ENCODE data around the gene SLC29A3.

The SLC29A3 gene

DNA sequence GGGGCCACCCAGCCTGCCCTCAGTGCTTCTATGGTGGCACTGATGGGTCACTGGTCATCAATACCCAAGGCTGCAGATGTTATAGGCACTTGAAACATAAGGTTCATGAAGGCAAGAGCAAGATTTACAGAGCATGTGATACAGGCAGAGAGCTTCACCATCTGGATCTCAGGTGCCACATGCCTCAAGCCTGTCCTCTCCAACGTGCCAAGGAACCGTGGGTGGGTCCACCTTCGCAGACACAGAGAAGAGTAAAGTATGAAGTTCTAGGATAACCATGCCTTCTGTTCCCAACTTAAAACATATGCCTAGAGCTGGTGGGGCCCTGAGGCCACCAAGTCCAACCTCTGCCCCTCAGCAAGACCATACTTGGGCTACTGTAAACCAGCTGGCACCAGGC lies 51.0 kb downstream of the SLC29A3 start:
- H3K36me3 ChIP-seq (ENCODE audit: insufficient read depth, low read length) = no peaks in the 10 kb centered on the region
- no peaks in the 10 kb centered on the region for H3K79me2 ChIP-seq (ENCODE audit: control insufficient read depth, insufficient read depth, low read length, unreplicated experiment)
- no peak overlapping the region for H3K4me3 ChIP-seq (ENCODE audit: low read depth, low read length)
- H3K27ac ChIP-seq (ENCODE audit: low read depth, low read length) = no peak overlapping the region
- H2AFZ ChIP-seq (ENCODE audit: low read length, unreplicated experiment) = no peak overlapping the region
- peaks cover 24% of the 10 kb centered on the region for H3K27me3 ChIP-seq (ENCODE audit: insufficient read depth, low read length)
- H3K4me1 ChIP-seq (ENCODE audit: control insufficient read depth, insufficient read depth, low read length, unreplicated experiment) = no peaks in the 10 kb centered on the region

DNA sequence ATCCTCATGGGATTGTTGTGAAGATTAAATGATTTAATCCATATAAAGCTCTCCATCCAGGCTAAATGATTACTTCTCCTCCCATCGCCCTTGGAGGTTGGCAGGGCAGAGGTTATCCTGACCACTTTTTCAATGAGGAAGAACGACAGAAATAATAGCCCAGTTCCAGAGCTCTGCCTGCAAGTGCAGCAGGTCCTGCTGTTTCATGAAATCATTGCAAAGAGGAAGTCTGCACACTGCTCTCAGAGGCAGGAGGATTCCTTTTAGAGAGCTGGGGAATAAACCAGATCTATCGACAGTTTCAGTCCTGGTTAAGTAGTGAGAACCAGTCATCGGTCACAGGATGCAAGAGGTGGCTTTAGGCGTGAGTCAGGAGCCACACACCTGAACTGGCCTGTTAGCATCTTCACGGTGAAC lies 52.7 kb downstream of the SLC29A3 start:
- Histone ChIP-seq H3K36me3 (ENCODE audit: insufficient read depth, low read length) (no peaks in the 10 kb centered on the region), H3K4me3 (ENCODE audit: low read depth, low read length) (no peak overlapping the region), H3K27ac (ENCODE audit: low read depth, low read length) (no peak overlapping the region), H3K4me1 (ENCODE audit: control insufficient read depth, insufficient read depth, low read length, unreplicated experiment) (no peaks in the 10 kb centered on the region), H3K27me3 (ENCODE audit: insufficient read depth, low read length) (peaks cover 24% of the 10 kb centered on the region), H3K79me2 (ENCODE audit: control insufficient read depth, insufficient read depth, low read length, unreplicated experiment) (no peaks in the 10 kb centered on the region), H2AFZ (ENCODE audit: low read length, unreplicated experiment) (no peak overlapping the region)

DNA sequence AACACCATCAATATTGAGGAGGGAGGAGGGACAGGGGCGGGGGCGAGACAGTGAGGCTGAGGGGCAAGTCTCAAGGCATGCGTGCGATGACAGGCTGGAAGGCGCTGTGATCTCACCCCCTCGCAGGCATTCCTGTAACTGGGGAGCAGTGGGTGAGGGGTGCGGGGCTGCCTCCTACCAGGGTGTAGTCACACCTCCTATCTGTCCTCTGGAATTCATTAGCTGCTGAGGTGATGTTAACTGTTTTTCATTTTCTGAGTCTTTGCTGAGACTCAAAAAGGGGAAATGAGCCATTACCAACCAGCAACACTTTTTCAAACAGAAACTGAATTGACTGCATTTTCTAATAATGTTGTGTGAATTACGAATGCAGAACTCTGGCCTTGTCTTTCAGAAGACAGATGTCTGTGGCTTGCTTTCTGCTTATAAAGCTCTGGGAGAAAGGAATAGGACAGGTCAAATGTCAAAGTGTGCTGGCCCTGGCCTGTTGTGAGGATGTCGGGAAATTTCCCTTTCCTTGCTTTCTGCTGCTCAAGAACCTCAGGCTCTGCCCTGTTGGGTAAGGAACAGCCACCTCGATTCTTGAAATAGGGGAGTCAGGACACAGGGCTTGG lies 53.9 kb downstream of the SLC29A3 start:
- H3K4me3 ChIP-seq (ENCODE audit: low read depth, low read length) = no peak overlapping the region
- H3K36me3 ChIP-seq (ENCODE audit: insufficient read depth, low read length) = no peaks in the 10 kb centered on the region
- H2AFZ ChIP-seq (ENCODE audit: low read length, unreplicated experiment) = no peak overlapping the region
- peaks cover 24% of the 10 kb centered on the region for H3K27me3 ChIP-seq (ENCODE audit: insufficient read depth, low read length)
- no peak overlapping the region for H3K27ac ChIP-seq (ENCODE audit: low read depth, low read length)
- H3K79me2 ChIP-seq (ENCODE audit: control insufficient read depth, insufficient read depth, low read length, unreplicated experiment) = no peaks in the 10 kb centered on the region
- no peaks in the 10 kb centered on the region for H3K4me1 ChIP-seq (ENCODE audit: control insufficient read depth, insufficient read depth, low read length, unreplicated experiment)

DNA sequence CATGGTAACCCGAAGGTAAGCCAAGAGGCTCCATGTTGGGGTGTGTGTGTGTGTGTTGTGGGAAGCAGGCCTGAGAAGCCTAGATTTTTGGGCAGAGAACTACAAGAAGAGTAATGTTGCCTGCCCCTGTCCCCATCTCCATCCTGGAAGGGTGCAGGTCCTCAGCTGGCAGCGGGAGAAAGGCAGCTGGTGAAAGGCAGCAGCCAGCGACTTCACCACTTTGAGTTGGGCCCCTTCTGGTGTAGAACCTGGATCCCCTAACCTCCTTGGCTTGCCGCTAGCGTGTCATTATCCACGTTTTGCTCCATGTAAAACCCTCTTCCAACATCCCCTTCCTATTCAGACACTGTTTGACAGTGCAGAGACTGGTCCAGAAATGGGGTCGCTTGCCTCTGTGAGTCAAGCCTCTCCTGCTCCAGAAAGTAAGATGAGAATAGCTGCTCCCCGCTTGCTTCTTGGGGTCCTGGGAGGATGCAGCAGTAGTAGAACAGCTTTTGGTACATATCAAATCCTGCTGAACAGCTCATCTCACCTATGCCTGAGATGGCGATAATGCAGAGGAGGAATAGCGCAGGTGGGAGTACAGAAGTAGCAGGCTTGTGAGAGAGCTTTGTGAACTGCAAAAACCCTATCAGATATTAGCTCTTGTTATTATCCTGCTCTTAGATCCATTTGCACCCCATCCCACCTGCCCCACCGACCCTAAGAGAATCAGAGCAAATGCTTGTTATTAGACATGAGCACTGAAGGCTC lies 55.6 kb downstream of the SLC29A3 start:
- Histone ChIP-seq H3K27ac (ENCODE audit: low read depth, low read length) (no peak overlapping the region), H3K4me1 (ENCODE audit: control insufficient read depth, insufficient read depth, low read length, unreplicated experiment) (no peaks in the 10 kb centered on the region), H3K79me2 (ENCODE audit: control insufficient read depth, insufficient read depth, low read length, unreplicated experiment) (no peaks in the 10 kb centered on the region), H3K27me3 (ENCODE audit: insufficient read depth, low read length) (peaks cover 26% of the 10 kb centered on the region), H3K36me3 (ENCODE audit: insufficient read depth, low read length) (no peaks in the 10 kb centered on the region), H3K4me3 (ENCODE audit: low read depth, low read length) (no peak overlapping the region), H2AFZ (ENCODE audit: low read length, unreplicated experiment) (no peak overlapping the region)

DNA sequence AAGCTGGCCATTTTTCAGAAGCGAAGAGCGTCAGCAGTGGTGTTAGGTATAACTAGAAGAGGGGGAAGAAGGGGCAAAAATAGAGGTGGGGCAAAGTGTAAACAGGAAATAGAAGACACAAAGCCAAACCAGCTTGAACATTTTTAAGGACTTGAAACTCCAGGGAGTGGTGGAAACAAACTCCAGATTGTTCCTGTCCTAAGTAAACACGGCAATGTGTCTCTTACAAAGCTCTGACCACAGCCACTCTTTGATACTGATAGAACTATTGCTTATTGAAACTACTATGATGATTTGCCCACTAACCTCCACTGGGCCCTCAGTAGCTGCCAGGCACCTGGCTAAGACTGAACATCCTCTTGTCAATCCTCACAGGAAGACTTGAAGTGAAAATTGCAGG lies 56.9 kb downstream of the SLC29A3 start:
- H3K27me3 ChIP-seq (ENCODE audit: insufficient read depth, low read length) = peaks cover 26% of the 10 kb centered on the region
- H3K4me3 ChIP-seq (ENCODE audit: low read depth, low read length) = no peak overlapping the region
- no peaks in the 10 kb centered on the region for H3K79me2 ChIP-seq (ENCODE audit: control insufficient read depth, insufficient read depth, low read length, unreplicated experiment)
- no peaks in the 10 kb centered on the region for H3K36me3 ChIP-seq (ENCODE audit: insufficient read depth, low read length)
- no peak overlapping the region for H2AFZ ChIP-seq (ENCODE audit: low read length, unreplicated experiment)
- no peaks in the 10 kb centered on the region for H3K4me1 ChIP-seq (ENCODE audit: control insufficient read depth, insufficient read depth, low read length, unreplicated experiment)
- H3K27ac ChIP-seq (ENCODE audit: low read depth, low read length) = no peak overlapping the region

DNA sequence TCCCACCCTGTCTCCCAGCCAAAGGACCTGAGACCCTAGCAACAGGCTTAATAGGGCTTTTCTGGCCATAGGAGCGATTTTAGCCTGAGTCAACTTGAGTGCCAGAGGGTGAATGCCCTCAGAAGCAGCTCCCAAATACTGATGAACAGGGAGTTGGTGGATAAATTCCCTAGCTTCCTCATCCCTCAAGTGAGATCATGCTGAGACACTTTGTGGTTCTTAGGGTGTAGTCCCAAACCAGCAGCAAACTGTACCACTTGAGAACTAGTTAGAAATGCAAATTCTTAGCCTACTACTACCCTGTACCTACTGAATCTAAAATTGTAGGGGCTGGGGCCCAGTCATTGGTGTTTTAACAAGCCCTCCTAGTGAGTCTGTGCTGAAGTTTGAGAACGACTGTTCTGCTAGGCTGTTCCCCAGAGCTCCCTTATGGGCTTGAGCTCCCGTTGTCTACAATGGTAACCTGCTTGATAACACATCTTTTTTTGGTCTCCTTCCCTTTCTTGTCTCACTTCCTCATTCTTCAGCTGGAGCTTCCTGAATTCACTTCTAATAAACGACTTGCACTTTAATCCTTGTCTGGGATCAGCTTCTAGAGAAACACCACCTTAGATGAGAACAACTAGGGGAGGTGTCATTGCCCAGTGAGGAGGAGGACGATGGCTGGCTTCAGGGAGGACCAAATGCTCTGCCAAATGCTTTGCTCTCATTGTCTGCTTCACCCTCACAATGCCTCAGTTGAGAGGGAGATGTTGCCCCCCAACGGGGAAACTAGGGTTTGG lies 59.5 kb downstream of the SLC29A3 start:
- Histone ChIP-seq H3K27ac (ENCODE audit: low read depth, low read length) (no peak overlapping the region), H3K4me3 (ENCODE audit: low read depth, low read length) (no peak overlapping the region), H3K27me3 (ENCODE audit: insufficient read depth, low read length) (peaks cover 6% of the 10 kb centered on the region; the same call in 1 of the 2 replicates), H3K4me1 (ENCODE audit: control insufficient read depth, insufficient read depth, low read length, unreplicated experiment) (no peaks in the 10 kb centered on the region), H3K36me3 (ENCODE audit: insufficient read depth, low read length) (no peaks in the 10 kb centered on the region), H2AFZ (ENCODE audit: low read length, unreplicated experiment) (no peak overlapping the region), H3K79me2 (ENCODE audit: control insufficient read depth, insufficient read depth, low read length, unreplicated experiment) (no peaks in the 10 kb centered on the region)

DNA sequence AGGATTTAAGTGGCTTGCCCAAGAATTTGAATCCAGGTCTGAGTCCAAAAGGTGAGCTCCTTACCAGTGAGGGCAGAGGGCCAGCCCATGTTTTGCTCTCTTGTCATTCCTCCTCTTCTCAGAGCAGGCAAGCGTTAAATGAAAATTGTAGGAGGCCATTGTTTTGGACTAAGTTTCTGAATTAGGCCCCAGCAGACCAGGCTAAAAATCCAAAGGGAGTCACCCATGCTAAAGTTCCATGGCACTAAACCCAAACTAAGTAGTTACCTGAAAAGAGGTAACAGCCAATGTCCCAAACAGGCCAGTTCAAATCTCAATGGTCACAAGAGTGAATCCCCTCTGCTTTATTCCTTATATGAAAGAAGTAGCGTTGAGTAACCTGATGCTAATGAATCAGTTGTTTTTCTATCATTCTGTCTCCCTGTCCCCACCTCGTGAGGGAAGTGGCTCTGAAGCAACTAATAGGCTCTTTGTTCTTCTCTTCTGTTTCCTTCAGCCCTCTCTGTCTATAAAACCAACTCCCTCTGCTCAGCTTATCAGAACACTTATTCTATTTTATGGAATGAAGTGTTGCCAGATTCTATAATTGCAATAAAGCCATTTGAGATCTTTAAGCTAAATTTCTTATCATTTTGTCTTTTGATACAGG lies 60.2 kb downstream of the SLC29A3 start:
- no peaks in the 10 kb centered on the region for H3K79me2 ChIP-seq (ENCODE audit: control insufficient read depth, insufficient read depth, low read length, unreplicated experiment)
- no peak overlapping the region for H3K27ac ChIP-seq (ENCODE audit: low read depth, low read length)
- H2AFZ ChIP-seq (ENCODE audit: low read length, unreplicated experiment) = no peak overlapping the region
- H3K36me3 ChIP-seq (ENCODE audit: insufficient read depth, low read length) = no peaks in the 10 kb centered on the region
- H3K4me3 ChIP-seq (ENCODE audit: low read depth, low read length) = no peak overlapping the region
- H3K27me3 ChIP-seq (ENCODE audit: insufficient read depth, low read length) = 0 out of 2 replicates have a peak, but pooled peaks cover 3% of the 10 kb centered on the region
- H3K4me1 ChIP-seq (ENCODE audit: control insufficient read depth, insufficient read depth, low read length, unreplicated experiment) = no peaks in the 10 kb centered on the region

DNA sequence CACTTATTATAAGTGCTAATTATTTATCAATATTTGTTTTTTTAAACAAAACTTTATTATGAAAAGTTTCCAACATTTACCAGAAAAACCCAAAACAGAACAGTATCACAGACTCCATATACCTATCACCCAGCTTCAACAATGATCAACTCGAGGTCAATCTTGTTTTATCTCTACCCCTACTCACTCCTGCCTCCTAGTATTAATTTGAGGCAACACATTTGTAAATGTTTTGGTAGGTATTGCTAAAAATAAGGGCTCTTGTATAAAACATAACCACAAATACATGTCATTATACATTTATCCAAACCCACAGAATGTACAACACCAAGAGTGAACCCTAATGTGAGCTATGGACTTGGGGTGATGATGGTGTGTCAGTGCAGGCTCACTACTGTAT lies 61.8 kb downstream of the SLC29A3 start:
- Histone ChIP-seq H3K27me3 (ENCODE audit: insufficient read depth, low read length) (0 out of 2 replicates have a peak, but pooled peaks cover 3% of the 10 kb centered on the region), H3K79me2 (ENCODE audit: control insufficient read depth, insufficient read depth, low read length, unreplicated experiment) (no peaks in the 10 kb centered on the region), H2AFZ (ENCODE audit: low read length, unreplicated experiment) (no peak overlapping the region), H3K4me1 (ENCODE audit: control insufficient read depth, insufficient read depth, low read length, unreplicated experiment) (no peaks in the 10 kb centered on the region), H3K36me3 (ENCODE audit: insufficient read depth, low read length) (no peaks in the 10 kb centered on the region), H3K27ac (ENCODE audit: low read depth, low read length) (no peak overlapping the region), H3K4me3 (ENCODE audit: low read depth, low read length) (no peak overlapping the region)

DNA sequence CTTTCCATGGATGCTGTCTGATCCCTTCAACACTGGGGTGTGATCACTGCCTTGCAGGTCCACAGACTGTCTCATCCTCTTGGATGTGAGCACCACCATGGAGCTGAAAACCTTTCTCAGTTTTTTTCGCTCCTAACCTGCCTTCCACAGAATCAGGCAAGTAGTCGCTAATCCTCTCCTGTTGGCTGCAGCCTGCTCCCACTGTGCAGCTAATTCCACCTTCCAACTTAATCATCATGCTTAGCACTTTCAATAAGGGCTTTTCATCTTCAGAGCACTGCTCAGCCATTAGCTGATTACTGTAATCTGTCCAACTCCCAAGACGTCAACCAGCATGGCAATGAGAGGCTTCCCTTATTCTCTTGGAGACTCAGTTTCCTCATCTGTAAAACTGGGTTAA lies 62.6 kb downstream of the SLC29A3 start:
- H3K4me3 ChIP-seq (ENCODE audit: low read depth, low read length) = no peak overlapping the region
- H3K79me2 ChIP-seq (ENCODE audit: control insufficient read depth, insufficient read depth, low read length, unreplicated experiment) = no peaks in the 10 kb centered on the region
- no peaks in the 10 kb centered on the region for H3K36me3 ChIP-seq (ENCODE audit: insufficient read depth, low read length)
- 0 out of 2 replicates have a peak, but pooled peaks cover 3% of the 10 kb centered on the region for H3K27me3 ChIP-seq (ENCODE audit: insufficient read depth, low read length)
- H3K27ac ChIP-seq (ENCODE audit: low read depth, low read length) = no peak overlapping the region
- H2AFZ ChIP-seq (ENCODE audit: low read length, unreplicated experiment) = no peak overlapping the region
- no peaks in the 10 kb centered on the region for H3K4me1 ChIP-seq (ENCODE audit: control insufficient read depth, insufficient read depth, low read length, unreplicated experiment)

DNA sequence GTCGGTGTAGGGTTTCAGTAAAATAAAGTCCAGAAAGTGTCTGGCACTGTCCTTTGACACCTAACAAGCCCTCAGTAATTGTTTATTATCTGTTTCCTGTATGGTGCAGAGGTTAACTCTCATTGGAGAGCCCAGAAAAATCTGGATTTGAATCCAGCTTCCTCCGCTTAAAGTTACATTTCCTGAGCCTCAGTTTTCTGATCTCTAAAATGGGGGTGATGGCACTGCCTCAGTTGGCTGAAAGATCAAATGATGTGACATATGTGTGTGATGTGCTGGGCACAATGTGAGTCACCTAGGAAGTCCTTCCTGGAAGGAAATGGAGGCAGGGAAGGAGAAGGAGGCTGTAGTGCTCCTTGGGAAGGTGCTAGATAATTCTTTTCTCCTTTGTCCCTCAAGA lies 63.0 kb downstream of the SLC29A3 start:
- no peak overlapping the region for H3K27ac ChIP-seq (ENCODE audit: low read depth, low read length)

More for the DNA sequence above, 63.0 kb downstream of the SLC29A3 start:
- Histone ChIP-seq H3K36me3 (ENCODE audit: insufficient read depth, low read length) (no peaks in the 10 kb centered on the region), H2AFZ (ENCODE audit: low read length, unreplicated experiment) (no peak overlapping the region), H3K27me3 (ENCODE audit: insufficient read depth, low read length) (0 out of 2 replicates have a peak, but pooled peaks cover 3% of the 10 kb centered on the region), H3K4me3 (ENCODE audit: low read depth, low read length) (no peak overlapping the region), H3K79me2 (ENCODE audit: control insufficient read depth, insufficient read depth, low read length, unreplicated experiment) (no peaks in the 10 kb centered on the region), H3K4me1 (ENCODE audit: control insufficient read depth, insufficient read depth, low read length, unreplicated experiment) (no peaks in the 10 kb centered on the region)

All from ACC112 (cell line).